Loucy (cell line): ENCODE results near the gene COL10A1.

Experiments
- EZH2phosphoT487 ChIP-seq: fragments of 200-600 bp; IDR thresholded peaks from 2 replicates; pipeline ENCODE4 v1.6.1; 2018; ENCODE audit warnings: antibody characterized with exemption, mild to moderate bottlenecking, moderate library complexity, borderline replicate concordance
- TF ChIP-seq, protein P1 (sequence below): fragments of 200-600 bp; sonication (generic); conservative IDR thresholded peaks from 2 replicates; pipeline ENCODE4 v1.5.1; 2014; ENCODE audit warnings: mild to moderate bottlenecking, antibody characterized with exemption, low read length

DNA sequence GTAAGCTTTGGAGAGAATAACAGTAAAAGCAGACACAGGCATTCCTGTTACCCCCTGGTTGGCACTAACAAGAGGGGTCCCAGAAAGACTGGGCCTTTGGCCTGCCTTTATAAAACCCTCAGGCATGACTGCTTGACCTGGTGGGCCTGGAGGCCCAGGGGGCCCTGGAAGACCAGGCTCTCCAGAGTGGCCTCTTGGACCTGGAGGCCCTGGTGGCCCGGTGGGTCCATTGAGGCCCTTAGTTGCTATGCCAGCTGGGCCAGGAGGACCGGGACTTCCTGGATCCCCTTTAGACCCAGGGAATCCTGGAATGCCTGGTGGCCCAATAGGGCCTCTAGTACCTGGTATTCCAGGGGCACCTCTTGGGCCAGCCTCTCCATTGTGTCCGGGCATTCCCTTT is 5.5 kb downstream of the COL10A1 start:
- TF ChIP-seq, protein P1, sequence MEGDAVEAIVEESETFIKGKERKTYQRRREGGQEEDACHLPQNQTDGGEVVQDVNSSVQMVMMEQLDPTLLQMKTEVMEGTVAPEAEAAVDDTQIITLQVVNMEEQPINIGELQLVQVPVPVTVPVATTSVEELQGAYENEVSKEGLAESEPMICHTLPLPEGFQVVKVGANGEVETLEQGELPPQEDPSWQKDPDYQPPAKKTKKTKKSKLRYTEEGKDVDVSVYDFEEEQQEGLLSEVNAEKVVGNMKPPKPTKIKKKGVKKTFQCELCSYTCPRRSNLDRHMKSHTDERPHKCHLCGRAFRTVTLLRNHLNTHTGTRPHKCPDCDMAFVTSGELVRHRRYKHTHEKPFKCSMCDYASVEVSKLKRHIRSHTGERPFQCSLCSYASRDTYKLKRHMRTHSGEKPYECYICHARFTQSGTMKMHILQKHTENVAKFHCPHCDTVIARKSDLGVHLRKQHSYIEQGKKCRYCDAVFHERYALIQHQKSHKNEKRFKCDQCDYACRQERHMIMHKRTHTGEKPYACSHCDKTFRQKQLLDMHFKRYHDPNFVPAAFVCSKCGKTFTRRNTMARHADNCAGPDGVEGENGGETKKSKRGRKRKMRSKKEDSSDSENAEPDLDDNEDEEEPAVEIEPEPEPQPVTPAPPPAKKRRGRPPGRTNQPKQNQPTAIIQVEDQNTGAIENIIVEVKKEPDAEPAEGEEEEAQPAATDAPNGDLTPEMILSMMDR = no peak
- no peak for TF ChIP-seq EZH2phosphoT487
